ENCODE data around the gene ITIH6.
A peak's percentile ranks its signal among the peaks of the same experiment; 100 is the strongest.
"Not testable (repeated sequence)": the region's sequence is repeated elsewhere in the genome, so short reads cannot be mapped to it uniquely, and the experiment has no call there.

The ITIH6 gene

GRCh38 chrX:54794795-54795194 lies 3.3 kb downstream of the ITIH6 start:
- no peak overlapping the region for H3K4me3 ChIP-seq (replicated peaks; ENCODE audit: low read depth, low read length)
- no peaks in the 10 kb centered on the region; the same call in 1 of the 2 replicates for H3K27me3 ChIP-seq (replicated peaks; ENCODE audit: control insufficient read depth, insufficient read depth, low read length)
- no peaks in the 10 kb centered on the region for H3K36me3 ChIP-seq (ENCODE audit: control insufficient read depth, insufficient read depth, low read length)
- no peak for TF ChIP-seq CTCF (IDR thresholded peaks at IDR 0.05; ENCODE audit: insufficient read depth, low read length, poor library complexity, severe bottlenecking)
- DNase-seq (ENCODE audit: extremely low read depth, insufficient read length), result no peak

GRCh38 chrX:54794028-54794427 lies 4.0 kb downstream of the ITIH6 start:
- Histone ChIP-seq H3K36me3 (ENCODE audit: control insufficient read depth, insufficient read depth, low read length) (no peaks in the 10 kb centered on the region), H3K4me3 (replicated peaks; ENCODE audit: low read depth, low read length) (no peak overlapping the region), H3K27me3 (replicated peaks; ENCODE audit: control insufficient read depth, insufficient read depth, low read length) (no peaks in the 10 kb centered on the region; the same call in 1 of the 2 replicates)
- no peak for TF ChIP-seq CTCF (IDR thresholded peaks at IDR 0.05; ENCODE audit: insufficient read depth, low read length, poor library complexity, severe bottlenecking)
- no peak for DNase-seq (ENCODE audit: extremely low read depth, insufficient read length)

DNA sequence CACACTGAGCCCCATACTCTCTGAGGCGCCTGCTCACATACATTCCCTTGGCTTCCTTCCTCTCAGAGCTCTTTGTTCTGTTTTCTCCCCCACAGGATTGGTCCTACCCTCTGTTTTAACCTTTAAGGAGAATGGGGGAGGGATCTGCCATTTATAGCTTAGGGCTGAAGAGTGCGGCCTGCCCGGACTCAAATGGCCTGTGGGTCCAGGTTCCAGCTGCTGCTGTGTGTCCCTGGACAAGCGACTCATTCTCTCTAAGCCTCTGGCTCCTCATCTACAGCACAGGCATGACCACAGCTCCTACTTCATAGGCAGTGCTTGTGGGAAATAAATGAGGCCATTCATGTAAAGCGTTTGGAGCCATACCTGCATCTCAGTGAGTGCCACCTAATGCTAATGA lies 8.7 kb downstream of the ITIH6 start:
- H3K36me3 ChIP-seq (ENCODE audit: control insufficient read depth, insufficient read depth, low read length); H3K27me3 ChIP-seq (replicated peaks; ENCODE audit: control insufficient read depth, insufficient read depth, low read length); H3K4me3 ChIP-seq (replicated peaks; ENCODE audit: low read depth, low read length); DNase-seq (ENCODE audit: extremely low read depth, insufficient read length): not testable (repeated sequence)

DNA sequence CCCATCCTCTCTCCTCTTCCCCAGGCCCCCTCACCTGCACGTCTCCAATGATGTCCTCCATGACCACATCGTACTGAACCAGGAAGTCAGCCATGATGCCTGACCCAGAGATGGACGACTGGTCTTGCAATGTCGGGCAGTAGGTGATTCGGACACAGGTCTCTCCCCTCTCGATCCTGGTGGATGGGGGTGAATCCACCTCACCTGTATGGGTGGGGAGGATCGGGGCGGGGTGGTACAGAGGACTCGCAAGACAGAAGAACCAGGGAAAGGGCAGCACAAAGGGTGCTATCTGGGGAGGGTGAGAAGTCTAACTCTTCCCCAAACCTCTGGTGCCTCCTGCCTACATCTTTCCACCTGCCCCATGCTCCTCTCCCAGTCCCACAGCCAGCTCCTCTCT lies 9.6 kb downstream of the ITIH6 start:
- no peaks in the 10 kb centered on the region for H3K27me3 ChIP-seq (replicated peaks; ENCODE audit: control insufficient read depth, insufficient read depth, low read length)
- DNase-seq (ENCODE audit: extremely low read depth, insufficient read length), result no peak
- TF ChIP-seq CTCF (IDR thresholded peaks at IDR 0.05; ENCODE audit: insufficient read depth, low read length, poor library complexity, severe bottlenecking), result no peak

GRCh38 chrX:54786967-54787366 lies 11.1 kb downstream of the ITIH6 start:
- H3K4me3 ChIP-seq (replicated peaks; ENCODE audit: low read depth, low read length), result no peak overlapping the region
- TF ChIP-seq CTCF (IDR thresholded peaks at IDR 0.05; ENCODE audit: insufficient read depth, low read length, poor library complexity, severe bottlenecking), result peak; percentile 47
- no peaks in the 10 kb centered on the region for H3K36me3 ChIP-seq (ENCODE audit: control insufficient read depth, insufficient read depth, low read length)
- H3K27me3 ChIP-seq (replicated peaks; ENCODE audit: control insufficient read depth, insufficient read depth, low read length), result no peaks in the 10 kb centered on the region
- DNase-seq (ENCODE audit: extremely low read depth, insufficient read length), result no peak

More for the DNA sequence above, 9.6 kb downstream of the ITIH6 start:
- Histone ChIP-seq H3K4me3 (replicated peaks; ENCODE audit: low read depth, low read length) (no peak overlapping the region), H3K36me3 (ENCODE audit: control insufficient read depth, insufficient read depth, low read length) (no peaks in the 10 kb centered on the region)

DNA sequence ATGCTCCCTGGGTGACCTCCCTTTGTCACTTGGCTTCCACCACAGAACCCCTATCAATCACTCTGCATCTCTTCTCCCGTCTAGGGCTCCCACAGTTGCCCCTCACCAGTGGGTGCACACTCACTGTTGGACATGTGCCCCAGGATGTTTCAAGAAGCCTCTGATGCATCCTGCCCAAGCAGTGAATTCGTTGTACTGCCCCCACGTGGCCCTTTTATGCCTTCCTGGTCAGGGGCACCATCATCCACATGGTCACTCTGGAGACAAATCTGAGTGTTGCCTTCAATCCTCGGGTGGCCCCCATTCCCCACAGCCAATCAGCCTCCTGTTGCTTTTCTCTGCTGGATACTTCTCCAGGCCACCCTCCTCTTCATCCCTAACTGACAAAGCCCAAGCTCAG lies 12.2 kb downstream of the ITIH6 start:
- TF ChIP-seq CTCF (IDR thresholded peaks at IDR 0.05; ENCODE audit: insufficient read depth, low read length, poor library complexity, severe bottlenecking), result peak; percentile 38
- Histone ChIP-seq H3K4me3 (replicated peaks; ENCODE audit: low read depth, low read length) (no peak overlapping the region), H3K27me3 (replicated peaks; ENCODE audit: control insufficient read depth, insufficient read depth, low read length) (no peaks in the 10 kb centered on the region), H3K36me3 (ENCODE audit: control insufficient read depth, insufficient read depth, low read length) (no peaks in the 10 kb centered on the region)
- no peak for DNase-seq (ENCODE audit: extremely low read depth, insufficient read length)
